Measurements from ENCODE around the gene LAMC2. TPM values are rescaled to one million over a fixed set of nuclear protein-coding genes. Genes with fewer than 3 reads are reported as not detected.
"Not testable (repeated sequence)": the region's sequence is repeated elsewhere in the genome, so short reads cannot be mapped to it uniquely, and the experiment has no call there.

The LAMC2 gene
- total RNA-seq, 2 donors from 2014 or later = not detected

DNA sequence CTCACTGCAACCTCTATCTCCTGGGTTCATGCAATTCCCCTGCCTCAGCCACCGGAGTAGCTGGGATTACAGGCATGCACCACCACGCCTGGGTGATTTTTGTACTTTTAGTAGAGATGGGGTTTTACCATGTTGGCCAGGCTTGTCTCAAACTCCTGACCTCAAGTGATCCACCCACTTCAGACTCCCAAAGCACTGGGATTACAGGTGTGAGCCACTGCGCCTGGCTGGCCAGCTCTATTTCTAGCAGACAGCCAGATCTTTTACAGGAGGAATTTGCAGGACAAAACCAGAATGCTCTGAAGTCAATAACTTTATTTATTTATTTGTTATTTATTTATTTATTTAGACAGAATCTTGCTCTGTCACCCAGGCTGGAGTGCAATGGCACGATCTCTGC lies 87.9 kb downstream of the LAMC2 start:
- not testable (repeated sequence) for H3K27ac Mint-ChIP-seq; H3K9me3 ChIP-seq (ENCODE audit: control insufficient read depth, low read length, poor library complexity, severe bottlenecking); ATAC-seq; H3K4me1 Mint-ChIP-seq; H3K4me3 Mint-ChIP-seq; H3K36me3 Mint-ChIP-seq (ENCODE audit: low read depth); DNase-seq
- H3K27me3 Mint-ChIP-seq = peaks cover 18% of the 10 kb centered on the region

DNA sequence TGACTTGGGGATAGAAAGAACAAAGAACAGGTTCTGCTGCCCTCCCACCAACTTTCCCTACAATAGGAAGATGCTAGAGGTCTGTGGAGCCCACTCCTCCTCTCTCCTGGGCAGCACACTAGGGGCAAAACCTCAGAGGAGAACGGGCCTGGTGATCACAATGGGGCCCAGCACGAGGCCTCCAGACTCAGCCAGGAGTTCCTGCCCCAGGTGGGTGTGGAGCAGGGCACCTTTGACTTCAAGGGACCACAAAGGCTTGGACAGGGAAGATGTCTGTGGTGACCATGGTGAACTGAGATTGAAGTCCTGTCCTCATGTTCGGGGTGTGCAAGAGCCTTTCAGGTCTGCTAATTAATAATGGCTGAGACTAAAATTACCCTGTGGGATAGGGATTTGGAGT lies 88.8 kb downstream of the LAMC2 start:
- H3K9me3 ChIP-seq (ENCODE audit: control insufficient read depth, low read length, poor library complexity, severe bottlenecking) = no peaks in the 10 kb centered on the region
- Mint-ChIP-seq H3K27ac (no peak overlapping the region), H3K4me3 (no peak overlapping the region), H3K4me1 (no peaks in the 10 kb centered on the region), H3K36me3 (ENCODE audit: low read depth) (no peaks in the 10 kb centered on the region), H3K27me3 (peaks cover 18% of the 10 kb centered on the region)
- DNase-seq (no peak), ATAC-seq (no peak)

DNA sequence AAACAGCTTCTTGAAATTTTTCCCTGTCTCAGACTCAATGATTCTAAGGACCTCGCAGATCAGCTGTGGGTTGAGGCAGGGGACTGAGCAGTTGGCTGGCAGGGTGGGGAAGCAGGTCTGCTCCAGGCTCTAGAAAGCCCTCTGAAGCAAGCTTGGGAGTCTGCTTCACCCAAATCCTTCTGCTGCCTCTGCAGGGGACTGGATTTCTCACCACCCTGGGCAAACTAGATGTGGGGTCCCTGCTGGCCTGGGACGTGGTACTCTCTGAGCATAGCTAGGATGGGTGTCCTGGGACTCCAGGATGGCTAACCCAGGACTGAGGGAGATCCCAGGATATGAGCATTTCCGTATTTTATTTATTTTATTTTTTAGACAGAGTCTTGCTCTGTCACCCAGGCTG lies 89.3 kb downstream of the LAMC2 start:
- no peak for ATAC-seq
- no peaks in the 10 kb centered on the region for H3K9me3 ChIP-seq (ENCODE audit: control insufficient read depth, low read length, poor library complexity, severe bottlenecking)
- no peak overlapping the region for H3K27ac Mint-ChIP-seq
- H3K36me3 Mint-ChIP-seq (ENCODE audit: low read depth) = no peaks in the 10 kb centered on the region
- peaks cover 18% of the 10 kb centered on the region for H3K27me3 Mint-ChIP-seq
- H3K4me3 Mint-ChIP-seq = no peak overlapping the region
- no peaks in the 10 kb centered on the region for H3K4me1 Mint-ChIP-seq
- DNase-seq = no peak

DNA sequence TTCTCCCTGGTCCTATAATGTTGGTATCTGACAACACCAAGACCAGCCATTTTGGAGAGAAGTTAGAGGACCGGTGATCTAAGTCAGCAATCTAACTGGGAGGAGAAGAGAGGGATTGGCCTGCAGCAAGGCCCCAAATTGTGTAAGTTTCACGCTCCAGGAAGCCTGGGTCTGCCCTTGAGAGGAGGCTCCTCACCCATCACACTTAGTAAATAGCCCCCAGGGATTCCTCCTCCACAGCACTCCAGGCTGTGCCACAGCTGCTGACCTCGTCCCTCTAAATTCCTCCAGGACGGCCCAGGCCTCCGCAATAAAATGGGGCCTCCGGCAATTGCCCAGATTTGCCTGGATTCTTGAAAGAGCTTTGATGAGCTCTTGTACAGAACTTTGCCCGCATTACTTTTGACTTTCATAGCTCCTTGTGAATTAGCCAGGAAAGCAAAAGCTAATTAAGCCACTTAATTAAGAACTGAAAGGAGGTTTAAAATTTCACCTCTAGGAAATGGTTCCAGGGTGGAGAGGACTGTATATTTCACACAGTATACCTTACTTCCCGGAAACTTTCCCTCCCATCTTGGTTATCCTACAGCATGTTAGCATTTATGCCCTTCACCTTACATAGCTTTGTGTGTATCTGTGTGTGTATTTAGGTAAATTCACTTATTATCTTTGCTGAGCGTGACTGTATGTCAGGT lies 90.5 kb downstream of the LAMC2 start:
- Mint-ChIP-seq H3K4me3 (no peak overlapping the region), H3K27ac (no peak overlapping the region), H3K27me3 (peaks cover 18% of the 10 kb centered on the region), H3K36me3 (ENCODE audit: low read depth) (no peaks in the 10 kb centered on the region), H3K4me1 (no peaks in the 10 kb centered on the region)
- DNase-seq (no peak), ATAC-seq (no peak)
- no peaks in the 10 kb centered on the region for H3K9me3 ChIP-seq (ENCODE audit: control insufficient read depth, low read length, poor library complexity, severe bottlenecking)

DNA sequence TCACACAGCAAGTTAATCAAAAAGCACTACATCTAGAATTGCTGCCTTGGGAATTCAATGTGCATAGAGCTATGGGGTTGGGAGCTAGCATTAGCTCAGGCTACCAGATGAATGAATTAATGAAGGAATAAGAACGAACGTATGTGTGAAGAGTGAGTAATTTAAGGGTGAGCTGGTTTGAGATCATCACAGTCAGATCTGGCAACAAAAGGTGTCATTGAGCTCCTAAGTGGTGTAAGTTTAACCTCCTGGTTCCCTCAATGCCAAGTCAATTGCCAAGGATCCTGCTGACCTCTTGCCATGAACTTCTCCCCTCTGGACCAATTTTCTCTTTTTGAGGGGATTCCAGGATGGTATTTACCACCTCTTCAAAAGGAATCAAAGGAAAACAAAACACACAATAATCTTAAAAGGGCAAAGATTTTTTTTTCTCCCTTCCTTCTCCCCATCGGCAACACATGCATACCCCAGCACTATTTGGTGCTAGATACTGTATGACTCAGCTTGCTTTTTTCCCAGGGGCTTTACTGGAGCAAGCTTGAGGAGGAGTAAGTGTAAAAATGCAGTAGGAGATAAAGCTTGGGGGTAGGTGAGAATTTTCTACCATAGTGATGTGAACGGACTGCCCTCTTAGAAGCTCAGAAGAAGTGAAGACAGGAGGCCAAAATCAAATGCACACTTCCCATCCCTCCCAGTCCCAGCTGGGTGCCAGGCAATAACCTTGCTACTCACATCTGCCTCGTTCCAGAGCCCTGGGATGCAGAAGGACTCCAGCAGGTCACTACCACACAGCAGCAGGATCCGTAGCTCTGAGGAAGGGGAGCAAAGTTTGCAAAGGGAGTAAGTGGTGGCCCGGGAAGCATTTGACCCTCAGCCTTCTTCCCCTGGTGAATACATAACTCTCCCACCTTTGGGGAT lies 92.0 kb downstream of the LAMC2 start:
- Mint-ChIP-seq H3K36me3 (ENCODE audit: low read depth) (no peaks in the 10 kb centered on the region), H3K4me3 (no peak overlapping the region), H3K27ac (peak overlapping the region; percentile 21), H3K4me1 (no peaks in the 10 kb centered on the region), H3K27me3 (peaks cover 11% of the 10 kb centered on the region)
- DNase-seq (no peak), ATAC-seq (no peak)
- no peaks in the 10 kb centered on the region for H3K9me3 ChIP-seq (ENCODE audit: control insufficient read depth, low read length, poor library complexity, severe bottlenecking)

DNA sequence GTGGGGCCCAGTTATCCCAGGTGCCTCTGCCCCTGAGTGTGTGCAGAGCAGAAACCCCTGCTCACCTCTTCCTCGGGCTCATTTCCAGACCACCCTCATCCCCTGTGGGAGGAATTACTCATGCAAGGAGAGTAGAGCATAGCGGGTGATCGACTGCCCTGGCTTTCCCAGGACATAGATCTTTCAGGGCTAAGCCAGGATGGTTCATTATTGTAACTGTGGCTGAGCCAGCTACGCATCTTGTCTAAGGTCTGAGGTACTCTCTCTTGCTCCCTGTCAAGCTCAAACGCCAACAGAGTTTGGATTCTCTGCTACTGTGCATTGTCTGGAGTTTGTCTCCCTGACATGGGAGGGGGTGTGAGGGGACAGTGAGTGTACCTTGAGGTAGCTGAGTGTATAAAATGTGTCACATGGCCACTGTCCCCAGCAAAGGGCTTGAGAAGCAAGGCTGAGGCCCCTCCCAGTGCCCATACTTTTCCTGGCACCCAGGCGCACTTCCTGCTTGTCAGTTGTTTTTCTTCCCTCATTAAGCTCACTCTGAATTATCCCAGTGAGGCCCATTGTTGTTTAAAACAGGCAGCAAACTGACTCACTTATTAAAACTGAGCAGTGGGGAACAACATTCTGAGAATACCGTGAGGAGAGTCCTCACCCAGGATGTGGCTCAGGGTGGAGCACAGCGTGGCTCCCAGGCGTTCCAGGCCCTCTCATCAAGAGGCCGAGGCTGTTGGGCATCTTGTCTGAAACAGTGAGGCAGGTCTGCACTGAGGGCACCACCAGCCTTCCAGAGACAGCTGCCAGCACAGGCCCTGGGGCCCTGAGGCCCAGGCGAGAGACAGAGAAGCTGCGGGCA lies 92.9 kb downstream of the LAMC2 start:
- Mint-ChIP-seq H3K36me3 (ENCODE audit: low read depth) (no peaks in the 10 kb centered on the region), H3K27ac (peak overlapping the region; percentile 21), H3K4me1 (no peaks in the 10 kb centered on the region), H3K4me3 (no peak overlapping the region), H3K27me3 (peaks cover 18% of the 10 kb centered on the region)
- no peak for ATAC-seq
- no peaks in the 10 kb centered on the region for H3K9me3 ChIP-seq (ENCODE audit: control insufficient read depth, low read length, poor library complexity, severe bottlenecking)
- DNase-seq = no peak

DNA sequence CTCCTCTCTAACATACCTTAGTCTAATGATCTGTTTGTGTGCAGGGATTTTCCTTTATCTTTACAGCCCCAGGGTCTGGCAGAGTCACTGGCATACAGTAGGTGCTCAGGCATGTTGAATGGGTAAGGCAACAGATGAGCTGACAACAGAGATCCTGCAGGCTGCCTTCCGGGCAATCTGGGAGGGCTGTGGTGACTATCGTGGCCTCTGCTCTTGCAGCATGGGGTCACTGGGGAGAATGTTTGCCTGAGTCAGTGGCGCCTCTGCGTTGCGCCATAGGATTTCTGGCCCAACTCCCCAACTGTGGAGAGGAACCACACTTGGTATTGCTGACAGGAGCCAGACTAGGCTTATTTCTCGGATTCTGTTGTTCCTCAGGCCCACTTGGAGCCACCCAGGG lies 93.8 kb downstream of the LAMC2 start:
- no peak overlapping the region for H3K27ac Mint-ChIP-seq
- H3K4me1 Mint-ChIP-seq = no peaks in the 10 kb centered on the region
- H3K27me3 Mint-ChIP-seq = peaks cover 26% of the 10 kb centered on the region
- H3K4me3 Mint-ChIP-seq = no peak overlapping the region
- no peak for DNase-seq
- no peak for ATAC-seq
- no peaks in the 10 kb centered on the region for H3K9me3 ChIP-seq (ENCODE audit: control insufficient read depth, low read length, poor library complexity, severe bottlenecking)
- no peaks in the 10 kb centered on the region for H3K36me3 Mint-ChIP-seq (ENCODE audit: low read depth)

DNA sequence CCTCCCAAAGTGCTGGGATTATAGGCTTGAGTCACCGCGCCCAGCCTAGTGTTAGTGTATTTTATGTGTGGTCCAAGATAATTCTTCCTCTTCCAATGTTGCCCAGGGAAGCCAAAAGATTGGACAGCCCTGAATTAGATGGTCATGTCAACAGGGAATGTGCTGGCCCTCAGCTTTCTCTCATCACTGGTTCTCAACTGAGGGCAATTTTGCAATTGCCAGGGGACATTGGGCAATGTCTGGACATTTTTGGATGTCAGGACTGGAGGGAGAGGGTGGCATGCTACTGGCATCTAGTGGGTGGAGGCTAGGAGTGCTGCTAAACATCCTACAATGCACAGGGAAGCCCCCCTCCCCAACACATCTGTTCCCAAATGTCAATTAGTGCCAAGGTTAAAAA lies 95.0 kb downstream of the LAMC2 start:
- ATAC-seq = no peak
- no peak overlapping the region for H3K27ac Mint-ChIP-seq

DNA sequence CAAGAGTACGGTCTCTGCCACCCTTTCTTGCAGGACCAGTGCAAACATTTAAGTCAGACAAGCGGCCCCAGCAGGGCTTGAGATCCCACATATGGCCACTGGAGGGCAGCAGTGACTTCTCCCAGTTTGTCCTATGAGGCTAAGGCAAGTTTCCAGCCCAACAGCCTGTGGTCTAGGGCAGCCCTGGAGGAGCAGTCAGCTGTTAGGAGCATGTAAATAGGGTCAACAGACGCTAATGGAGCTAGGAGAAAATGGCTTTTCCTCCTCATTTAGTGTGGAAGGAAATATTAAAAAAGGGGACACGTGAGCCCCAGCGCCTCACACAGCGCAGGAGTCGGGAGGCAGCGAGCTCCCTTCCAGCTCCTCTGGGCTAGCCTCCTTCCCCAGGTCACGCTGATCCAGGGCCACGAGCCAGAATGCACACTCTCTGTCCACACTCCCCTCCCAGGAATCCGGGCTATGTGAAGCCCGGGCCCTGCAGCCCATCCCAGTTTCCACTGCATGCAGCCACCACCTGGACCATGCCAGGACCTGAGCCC lies 95.6 kb downstream of the LAMC2 start:
- Mint-ChIP-seq H3K27ac (no peak overlapping the region), H3K4me3 (no peak overlapping the region), H3K4me1 (no peaks in the 10 kb centered on the region), H3K27me3 (peaks cover 32% of the 10 kb centered on the region), H3K36me3 (ENCODE audit: low read depth) (no peaks in the 10 kb centered on the region)
- ATAC-seq (peak; percentile 76), DNase-seq (peak; percentile 22 to 53 (median 40))
- no peaks in the 10 kb centered on the region for H3K9me3 ChIP-seq (ENCODE audit: control insufficient read depth, low read length, poor library complexity, severe bottlenecking)

More for the DNA sequence above, 95.0 kb downstream of the LAMC2 start:
- peaks cover 28% of the 10 kb centered on the region for H3K27me3 Mint-ChIP-seq
- no peak for DNase-seq
- H3K36me3 Mint-ChIP-seq (ENCODE audit: low read depth) = no peaks in the 10 kb centered on the region
- H3K4me3 Mint-ChIP-seq = no peak overlapping the region
- H3K4me1 Mint-ChIP-seq = no peaks in the 10 kb centered on the region
- H3K9me3 ChIP-seq (ENCODE audit: control insufficient read depth, low read length, poor library complexity, severe bottlenecking) = no peaks in the 10 kb centered on the region

DNA sequence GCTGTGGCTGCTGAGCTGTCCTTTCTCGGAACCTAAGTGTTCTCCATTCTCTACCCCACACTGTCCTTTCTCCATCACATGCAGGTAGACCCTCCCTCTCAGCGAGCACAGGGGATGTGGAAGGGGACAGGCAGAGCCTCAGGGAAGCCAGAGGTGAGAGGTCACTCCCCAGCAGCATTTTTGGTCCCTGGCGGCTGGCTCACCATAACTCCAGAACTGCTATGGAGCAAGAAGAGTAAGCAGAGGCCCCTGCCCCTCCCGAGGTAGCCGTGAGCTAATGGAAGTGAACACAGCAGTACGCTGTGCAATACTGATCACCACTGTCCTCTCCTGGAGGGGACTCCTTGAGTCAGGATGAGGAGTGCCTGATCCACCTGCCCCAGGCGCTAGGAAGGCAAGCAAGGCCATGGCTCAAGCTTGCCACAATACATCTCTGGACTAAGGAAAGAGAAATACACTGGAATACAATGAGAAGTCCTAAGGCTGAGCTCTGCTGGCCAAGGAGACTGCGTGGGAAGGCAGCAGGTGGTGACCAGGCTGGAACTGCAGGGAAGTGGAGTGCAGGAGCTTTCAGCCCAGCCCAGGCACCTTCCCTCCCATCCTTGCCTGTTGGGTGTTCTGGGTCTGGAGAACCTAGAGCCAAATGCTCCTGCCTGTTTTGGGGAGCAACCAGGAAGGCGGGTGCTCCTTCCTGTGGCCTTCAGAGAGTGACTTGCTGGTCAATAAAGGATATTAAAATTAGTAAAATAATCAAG lies 96.2 kb downstream of the LAMC2 start:
- H3K4me1 Mint-ChIP-seq = no peaks in the 10 kb centered on the region
- no peak for DNase-seq

DNA sequence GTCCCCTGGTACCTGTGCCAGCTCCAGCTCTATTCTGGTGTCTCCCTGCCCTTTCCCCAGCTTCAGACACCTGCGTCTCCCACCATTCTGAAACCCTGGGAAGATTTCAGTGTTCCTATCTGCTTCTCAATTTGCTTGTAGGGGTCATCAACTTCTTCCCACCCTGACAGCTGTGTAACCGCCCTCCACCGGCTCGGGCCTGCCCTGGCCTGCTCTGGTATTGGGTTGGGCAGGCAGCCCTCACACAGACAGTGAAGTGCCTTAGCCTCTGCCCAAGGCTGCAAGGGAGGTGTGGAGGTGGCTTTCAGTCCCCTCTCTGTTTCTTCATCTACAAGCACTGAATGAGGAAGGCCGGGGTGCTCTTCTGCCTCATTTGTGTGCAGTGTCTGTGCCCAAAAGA lies 97.2 kb downstream of the LAMC2 start:
- Mint-ChIP-seq H3K4me1 (no peaks in the 10 kb centered on the region), H3K27ac (no peak overlapping the region), H3K4me3 (no peak overlapping the region), H3K36me3 (ENCODE audit: low read depth) (no peaks in the 10 kb centered on the region), H3K27me3 (peaks cover 28% of the 10 kb centered on the region)
- DNase-seq = no peak
- no peak for ATAC-seq
- no peaks in the 10 kb centered on the region for H3K9me3 ChIP-seq (ENCODE audit: control insufficient read depth, low read length, poor library complexity, severe bottlenecking)

More for the DNA sequence above, 96.2 kb downstream of the LAMC2 start:
- no peak overlapping the region for H3K4me3 Mint-ChIP-seq
- peaks cover 34% of the 10 kb centered on the region for H3K27me3 Mint-ChIP-seq
- ATAC-seq = no peak
- H3K9me3 ChIP-seq (ENCODE audit: control insufficient read depth, low read length, poor library complexity, severe bottlenecking) = no peaks in the 10 kb centered on the region
- H3K36me3 Mint-ChIP-seq (ENCODE audit: low read depth) = no peaks in the 10 kb centered on the region
- H3K27ac Mint-ChIP-seq = no peak overlapping the region

DNA sequence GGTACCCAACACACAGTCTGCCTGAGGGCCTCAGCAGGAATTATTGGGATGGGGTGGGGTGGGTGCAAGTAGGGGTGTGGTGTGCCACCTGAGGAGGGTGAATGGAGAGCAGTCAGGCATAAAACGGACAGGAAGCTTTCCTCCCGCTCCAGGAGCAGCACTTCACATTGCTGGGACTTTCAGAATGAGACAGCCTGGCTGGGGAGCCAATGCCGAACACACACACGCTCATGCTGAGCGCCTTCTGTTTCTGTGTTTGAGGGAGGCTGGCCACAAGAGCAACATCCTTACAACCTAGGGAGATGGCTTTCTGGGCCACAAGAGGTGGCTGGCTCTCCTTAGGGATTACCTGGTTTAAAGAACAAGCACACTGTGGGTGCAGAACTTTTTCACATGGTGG lies 98.0 kb downstream of the LAMC2 start:
- Mint-ChIP-seq H3K4me3 (no peak overlapping the region), H3K36me3 (ENCODE audit: low read depth) (no peaks in the 10 kb centered on the region), H3K27ac (no peak overlapping the region), H3K4me1 (no peaks in the 10 kb centered on the region), H3K27me3 (peaks cover 28% of the 10 kb centered on the region)
- ATAC-seq (no peak), DNase-seq (no peak)
- H3K9me3 ChIP-seq (ENCODE audit: control insufficient read depth, low read length, poor library complexity, severe bottlenecking) = no peaks in the 10 kb centered on the region

Data from T-helper 17 cell (primary cell).